Activated CD4-positive, alpha-beta T cell treated with anti-CD3 and anti-CD28 coated beads, Interleukin-2, amount 10 ng/mL, durations not matched to agents 7 days and 5 days (primary cell): Measurements from ENCODE around the gene MAMDC2. TPM values are rescaled to one million over a fixed set of nuclear protein-coding genes. Genes with fewer than 3 reads are reported as not detected.

Experiments used
- CTCF ChIA-PET: fragments of 350-600 bp; sonication (Branson Sonifier 250); formaldehyde crosslinking; loops from one replicate; lab custom pipeline; 2021; ENCODE audit warnings: antibody characterized with exemption; lab: Charles Lee
- POLR2A ChIA-PET: fragments of 350-600 bp; sonication (Branson Sonifier 250); formaldehyde crosslinking; loops from one replicate; lab custom pipeline; 2021; ENCODE audit warnings: antibody characterized with exemption; lab: Charles Lee
- DNase-seq: peaks from one replicate; pipeline ENCODE4 v3.0.0-alpha.2; 2020
- H3K27ac Mint-ChIP-seq: one replicate; pipeline ENCODE4 v1.8.0; 2021; ENCODE audit warnings: mild to moderate bottlenecking, moderate library complexity, mixed read lengths
- H3K27me3 Mint-ChIP-seq: one replicate; pipeline ENCODE4 v1.8.0; 2021; ENCODE audit warnings: mixed read lengths
- H3K36me3 Mint-ChIP-seq: one replicate; pipeline ENCODE4 v1.8.0; 2021; ENCODE audit warnings: low read depth, mixed read lengths
- H3K4me1 Mint-ChIP-seq: one replicate; pipeline ENCODE4 v1.8.0; 2021; ENCODE audit warnings: mixed read lengths
- H3K4me3 Mint-ChIP-seq: one replicate; pipeline ENCODE4 v1.8.0; 2021; ENCODE audit warnings: mild to moderate bottlenecking, moderate library complexity, mixed read lengths
- H3K9me3 Mint-ChIP-seq: one replicate; pipeline ENCODE4 v1.8.0; 2021; ENCODE audit warnings: mixed read lengths
- total RNA-seq, 2 experiments: library from RNA; stranded (reverse); gene quantifications; one replicate each; pipeline ENCODE4 v1.2.3, GENCODE V29; 2021

MAMDC2 gene
- total RNA-seq, 2 experiments from 2014 or later = not detected

- CTCF ChIA-PET = no interaction called here
- POLR2A ChIA-PET = no interaction called here
- no peak for DNase-seq
- H3K9me3 Mint-ChIP-seq = no peaks in the 10 kb centered on the region
- no peak overlapping the region for H3K27ac Mint-ChIP-seq
- H3K4me3 Mint-ChIP-seq = no peak overlapping the region
- no peaks in the 10 kb centered on the region for H3K36me3 Mint-ChIP-seq
- no peaks in the 10 kb centered on the region for H3K4me1 Mint-ChIP-seq
- peaks cover 4% of the 10 kb centered on the region for H3K27me3 Mint-ChIP-seq
Measured at GRCh38 chr9:70060148-70060882, 16.7 kb downstream of the MAMDC2 start.

DNA sequence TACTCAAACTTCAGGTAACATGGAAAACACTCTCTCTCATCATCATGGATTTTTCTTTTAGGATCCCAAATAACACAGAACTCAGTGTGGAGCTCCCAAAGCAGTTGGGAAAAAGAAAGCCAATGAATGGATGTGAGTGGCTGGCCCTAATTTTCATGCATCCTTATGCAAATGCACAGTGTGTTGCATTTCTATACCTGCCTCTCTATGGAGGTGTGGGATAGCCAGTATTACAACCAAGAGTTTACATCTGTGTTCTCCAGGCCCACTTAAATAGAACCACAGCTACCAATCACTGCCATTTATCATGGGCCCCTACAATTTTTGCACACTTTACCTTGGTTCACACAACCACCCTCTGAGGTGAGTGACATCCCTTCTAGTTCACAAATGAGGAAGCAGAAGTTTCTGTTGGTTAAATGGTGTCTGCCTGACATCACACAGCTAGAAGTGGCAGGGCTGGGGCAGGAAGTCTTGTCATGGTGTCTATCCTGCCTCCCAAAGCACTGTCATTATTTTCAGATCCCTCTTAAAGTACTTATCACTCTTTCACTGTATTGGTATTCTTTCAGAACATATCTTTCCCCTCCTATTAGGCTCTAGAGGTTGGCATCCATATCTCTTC is 17.3 kb downstream of the MAMDC2 start:
- ChIA-PET POLR2A (no interaction called here), CTCF (no interaction called here)
- Mint-ChIP-seq H3K9me3 (no peaks in the 10 kb centered on the region), H3K27me3 (peaks cover 4% of the 10 kb centered on the region), H3K36me3 (no peaks in the 10 kb centered on the region), H3K4me3 (no peak overlapping the region), H3K27ac (no peak overlapping the region), H3K4me1 (no peaks in the 10 kb centered on the region)
- no peak for DNase-seq

DNA sequence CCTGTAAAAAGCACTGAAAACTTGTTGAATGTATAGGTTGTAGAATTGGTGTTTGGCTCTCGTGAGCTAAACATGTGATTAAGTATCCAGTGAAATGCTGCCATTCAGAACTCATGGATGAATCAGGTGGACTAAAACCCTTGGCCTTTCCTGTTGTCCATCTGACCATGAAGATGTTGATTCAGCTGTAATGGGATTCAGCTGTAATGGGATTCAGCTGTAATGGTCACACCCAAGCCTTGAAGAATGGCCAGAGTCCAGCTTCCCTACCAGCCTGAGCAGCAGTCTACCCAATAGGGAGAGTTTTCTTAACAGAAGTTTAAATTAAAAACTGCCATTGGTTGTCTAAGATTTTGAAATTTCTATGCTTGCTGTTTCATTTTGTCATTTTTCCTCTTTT is 18.1 kb downstream of the MAMDC2 start:
- H3K4me1 Mint-ChIP-seq = no peaks in the 10 kb centered on the region
- ChIA-PET POLR2A (no interaction called here), CTCF (interaction anchor here (1.5 kb wide), 1 partner anchor 10 kb away, joined by 3 read pairs; no protein-coding TSS in a partner anchor)

GRCh38 chr9:70064496-70064895 is 20.8 kb downstream of the MAMDC2 start:
- POLR2A ChIA-PET = interaction anchor here (0.7 kb wide), 1 partner anchor 9 kb away, joined by 3 read pairs; no protein-coding TSS in a partner anchor
- CTCF ChIA-PET = no interaction called here
- H3K4me3 Mint-ChIP-seq = no peak overlapping the region
- no peaks in the 10 kb centered on the region for H3K9me3 Mint-ChIP-seq
- H3K27me3 Mint-ChIP-seq = peaks cover 2% of the 10 kb centered on the region
- no peak for DNase-seq
- no peaks in the 10 kb centered on the region for H3K4me1 Mint-ChIP-seq
- H3K36me3 Mint-ChIP-seq = no peaks in the 10 kb centered on the region
- no peak overlapping the region for H3K27ac Mint-ChIP-seq

More for the DNA sequence above, 18.1 kb downstream of the MAMDC2 start:
- Mint-ChIP-seq H3K36me3 (no peaks in the 10 kb centered on the region), H3K27ac (no peak overlapping the region), H3K9me3 (no peaks in the 10 kb centered on the region), H3K27me3 (peaks cover 4% of the 10 kb centered on the region), H3K4me3 (no peak overlapping the region)
- DNase-seq = no peak

- Mint-ChIP-seq H3K27ac (no peak overlapping the region), H3K9me3 (no peaks in the 10 kb centered on the region), H3K4me1 (no peaks in the 10 kb centered on the region), H3K36me3 (no peaks in the 10 kb centered on the region), H3K27me3 (peaks cover 2% of the 10 kb centered on the region), H3K4me3 (no peak overlapping the region)
- no peak for DNase-seq
- CTCF ChIA-PET = no interaction called here
- POLR2A ChIA-PET = no interaction called here
Measured at GRCh38 chr9:70065572-70065971, 21.9 kb downstream of the MAMDC2 start.

DNA sequence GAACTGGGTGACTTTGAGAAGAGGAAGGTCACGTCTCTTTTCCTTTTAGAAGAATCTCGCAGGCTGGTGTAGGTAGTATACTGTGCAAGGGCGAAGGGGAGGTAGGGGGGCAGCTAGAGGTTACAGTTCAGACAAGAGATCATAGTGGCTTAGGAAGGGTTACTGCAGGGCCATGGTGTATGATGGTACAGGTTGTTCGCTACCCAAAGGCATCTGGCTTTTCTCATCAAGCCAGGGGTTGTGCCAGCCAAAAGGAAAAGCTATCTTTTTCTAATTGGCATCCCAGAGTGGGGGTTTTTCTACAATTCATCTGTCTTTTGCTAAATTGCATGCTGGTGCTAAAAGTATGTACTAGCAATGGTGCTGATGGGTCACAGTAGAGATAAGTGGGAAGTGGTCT is 22.8 kb downstream of the MAMDC2 start:
- peaks cover 2% of the 10 kb centered on the region for H3K27me3 Mint-ChIP-seq
- DNase-seq = no peak
- no peaks in the 10 kb centered on the region for H3K36me3 Mint-ChIP-seq
- no peak overlapping the region for H3K4me3 Mint-ChIP-seq
- no peaks in the 10 kb centered on the region for H3K9me3 Mint-ChIP-seq
- no peak overlapping the region for H3K27ac Mint-ChIP-seq
- POLR2A ChIA-PET = no interaction called here
- no peaks in the 10 kb centered on the region for H3K4me1 Mint-ChIP-seq
- CTCF ChIA-PET = no interaction called here

GRCh38 chr9:70066874-70067273 is 23.2 kb downstream of the MAMDC2 start:
- no peak overlapping the region for H3K27ac Mint-ChIP-seq
- no peaks in the 10 kb centered on the region for H3K36me3 Mint-ChIP-seq
- ChIA-PET CTCF (no interaction called here), POLR2A (no interaction called here)
- H3K9me3 Mint-ChIP-seq = no peaks in the 10 kb centered on the region
- H3K4me3 Mint-ChIP-seq = no peak overlapping the region
- H3K4me1 Mint-ChIP-seq = no peaks in the 10 kb centered on the region
- DNase-seq = no peak
- peaks cover 2% of the 10 kb centered on the region for H3K27me3 Mint-ChIP-seq

GRCh38 chr9:70069704-70070103 is 26.1 kb downstream of the MAMDC2 start:
- no peaks in the 10 kb centered on the region for H3K36me3 Mint-ChIP-seq
- CTCF ChIA-PET = no interaction called here
- DNase-seq = no peak
- H3K4me1 Mint-ChIP-seq = no peaks in the 10 kb centered on the region
- no peak overlapping the region for H3K4me3 Mint-ChIP-seq
- no peak overlapping the region for H3K27ac Mint-ChIP-seq
- no peaks in the 10 kb centered on the region for H3K27me3 Mint-ChIP-seq
- POLR2A ChIA-PET = no interaction called here
- H3K9me3 Mint-ChIP-seq = no peaks in the 10 kb centered on the region

DNA sequence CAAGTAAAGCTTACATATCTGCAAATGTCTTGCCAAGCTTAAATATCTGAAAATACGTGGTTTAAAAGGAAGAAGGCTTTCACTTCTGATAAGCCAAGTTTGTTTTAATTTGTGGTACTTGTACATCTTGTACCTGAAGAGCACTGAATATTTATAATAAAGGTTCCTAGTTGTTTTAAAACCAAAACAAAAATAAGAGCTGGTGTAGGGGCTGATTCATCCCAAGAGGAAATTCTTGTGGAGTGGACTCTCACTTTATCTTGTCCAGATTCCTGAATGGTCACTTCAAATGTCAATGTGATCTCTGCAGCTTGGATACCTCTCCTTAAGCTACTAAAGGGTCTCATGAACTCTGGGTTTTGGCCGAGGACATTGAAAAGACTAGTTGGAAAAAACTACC is 29.5 kb downstream of the MAMDC2 start:
- Mint-ChIP-seq H3K4me1 (no peaks in the 10 kb centered on the region), H3K27me3 (no peaks in the 10 kb centered on the region), H3K27ac (no peak overlapping the region), H3K36me3 (no peaks in the 10 kb centered on the region), H3K4me3 (no peak overlapping the region), H3K9me3 (no peaks in the 10 kb centered on the region)
- CTCF ChIA-PET = no interaction called here
- DNase-seq = no peak
- POLR2A ChIA-PET = interaction anchor here (0.6 kb wide), 1 partner anchor 8 kb away, joined by 3 read pairs; no protein-coding TSS in a partner anchor

- Mint-ChIP-seq H3K4me3 (no peak overlapping the region), H3K27ac (no peak overlapping the region), H3K27me3 (no peaks in the 10 kb centered on the region), H3K4me1 (no peaks in the 10 kb centered on the region), H3K9me3 (no peaks in the 10 kb centered on the region), H3K36me3 (no peaks in the 10 kb centered on the region)
- POLR2A ChIA-PET = interaction anchor here (0.6 kb wide), 1 partner anchor 9 kb away, joined by 3 read pairs; no protein-coding TSS in a partner anchor
- CTCF ChIA-PET = no interaction called here
- no peak for DNase-seq
Measured at GRCh38 chr9:70073756-70074155, 30.1 kb downstream of the MAMDC2 start.

GRCh38 chr9:70076678-70077077 is 33.0 kb downstream of the MAMDC2 start:
- ChIA-PET POLR2A (no interaction called here), CTCF (no interaction called here)
- H3K36me3 Mint-ChIP-seq = no peaks in the 10 kb centered on the region
- no peaks in the 10 kb centered on the region for H3K9me3 Mint-ChIP-seq
- DNase-seq = no peak
- H3K27me3 Mint-ChIP-seq = peaks cover 4% of the 10 kb centered on the region
- H3K27ac Mint-ChIP-seq = no peak overlapping the region
- H3K4me1 Mint-ChIP-seq = no peaks in the 10 kb centered on the region
- no peak overlapping the region for H3K4me3 Mint-ChIP-seq

DNA sequence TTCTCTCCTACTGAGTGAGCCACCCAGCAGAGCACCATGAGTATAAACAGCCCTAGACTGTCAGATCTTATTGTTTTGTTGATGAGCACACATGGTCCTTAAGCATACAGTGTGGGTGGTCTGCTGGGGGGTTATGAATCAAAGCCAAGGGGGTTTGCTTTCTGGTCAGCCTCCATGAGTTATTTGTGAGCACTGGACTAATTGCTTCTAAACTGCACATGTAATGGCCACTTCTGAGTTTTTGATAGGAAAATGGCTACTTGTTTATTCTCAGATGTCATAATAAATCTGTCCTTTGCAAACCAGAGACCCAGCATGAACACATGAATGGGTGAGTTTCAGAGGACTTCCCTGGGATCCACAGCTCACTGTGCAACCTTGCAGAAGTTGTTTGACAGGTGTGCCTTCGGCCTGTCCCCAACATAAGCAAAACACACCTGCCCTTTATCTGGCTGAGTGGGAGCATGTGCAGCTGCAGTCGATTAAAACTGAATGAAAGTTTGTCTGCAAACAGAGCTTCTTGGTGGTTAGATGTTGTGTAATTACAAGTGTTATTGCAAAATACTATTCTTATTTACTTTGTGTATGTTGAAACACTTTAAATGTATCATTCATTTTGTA is 35.9 kb downstream of the MAMDC2 start:
- DNase-seq = no peak
- Mint-ChIP-seq H3K36me3 (no peaks in the 10 kb centered on the region), H3K27me3 (peaks cover 4% of the 10 kb centered on the region), H3K4me3 (no peak overlapping the region), H3K4me1 (no peaks in the 10 kb centered on the region), H3K9me3 (no peaks in the 10 kb centered on the region), H3K27ac (no peak overlapping the region)
- CTCF ChIA-PET = no interaction called here
- POLR2A ChIA-PET = no interaction called here

GRCh38 chr9:70080481-70081119 is 37.0 kb downstream of the MAMDC2 start:
- H3K4me1 Mint-ChIP-seq = no peaks in the 10 kb centered on the region
- H3K27ac Mint-ChIP-seq = no peak overlapping the region
- no peaks in the 10 kb centered on the region for H3K36me3 Mint-ChIP-seq
- no peak overlapping the region for H3K4me3 Mint-ChIP-seq
- CTCF ChIA-PET = interaction anchor here (1.3 kb wide), 1 partner anchor 32 kb away, joined by 3 read pairs; no protein-coding TSS in a partner anchor
- DNase-seq = no peak
- no peaks in the 10 kb centered on the region for H3K9me3 Mint-ChIP-seq
- POLR2A ChIA-PET = no interaction called here
- H3K27me3 Mint-ChIP-seq = peaks cover 4% of the 10 kb centered on the region
